Activated CD4-positive, alpha-beta memory T cell treated with anti-CD3 and anti-CD28 coated beads for 36 hours (primary cell): ENCODE data around the gene PPP2CA. TPM values are rescaled to one million over a fixed set of nuclear protein-coding genes. Genes with fewer than 3 reads are reported as not detected.
"Not testable (repeated sequence)": the region's sequence is repeated elsewhere in the genome, so short reads cannot be mapped to it uniquely, and the experiment has no call there.

ENCODE experiments used
- CTCF ChIA-PET: fragments of 350-600 bp; sonication (Branson Sonifier 250); formaldehyde crosslinking; loops from one replicate; lab custom pipeline; 2021; ENCODE audit warnings: antibody characterized with exemption, inconsistent platforms; lab: Charles Lee
- POLR2A ChIA-PET: fragments of 350-600 bp; sonication (Branson Sonifier 250); formaldehyde crosslinking; loops from one replicate; lab custom pipeline; 2021; ENCODE audit warnings: antibody characterized with exemption; lab: Charles Lee
- DNase-seq: peaks from one replicate; pipeline ENCODE4 v3.0.0-alpha.2; 2020
- H3K27ac Mint-ChIP-seq: one replicate; pipeline ENCODE4 v1.8.0; 2021; ENCODE audit warnings: mixed read lengths
- H3K27me3 Mint-ChIP-seq: one replicate; pipeline ENCODE4 v1.8.0; 2021; ENCODE audit warnings: mixed read lengths
- H3K36me3 Mint-ChIP-seq: one replicate; pipeline ENCODE4 v1.8.0; 2021; ENCODE audit warnings: mixed read lengths
- H3K4me1 Mint-ChIP-seq: one replicate; pipeline ENCODE4 v1.8.0; 2021; ENCODE audit warnings: low read depth, mixed read lengths
- H3K4me3 Mint-ChIP-seq: one replicate; pipeline ENCODE4 v1.8.0; 2021; ENCODE audit warnings: mild to moderate bottlenecking, mixed read lengths
- H3K9me3 Mint-ChIP-seq: one replicate; pipeline ENCODE4 v1.8.0; 2021; ENCODE audit warnings: mixed read lengths
- intact Hi-C: fragments of 100-400 bp; cut with micrococcal nuclease; formaldehyde crosslinking; loops from one replicate; pipeline ENCODE4 v1.15.1; 2023
- total RNA-seq, 2 experiments: library from RNA; stranded (reverse); gene quantifications; one replicate each; pipeline ENCODE4 v1.2.3, GENCODE V29; 2021

The PPP2CA gene
- total RNA-seq, 2 experiments from 2014 or later = 144 to 164 TPM

GRCh38 chr5:134215757-134216156 is 10.1 kb downstream of the PPP2CA start:
- Mint-ChIP-seq H3K9me3 (no peaks in the 10 kb centered on the region), H3K27ac (no peak overlapping the region), H3K4me3 (no peak overlapping the region), H3K4me1 (peaks cover 64% of the 10 kb centered on the region), H3K36me3 (peaks cover 13% of the 10 kb centered on the region), H3K27me3 (no peaks in the 10 kb centered on the region)
- intact Hi-C loops = no loop called here
- DNase-seq = no peak
- POLR2A ChIA-PET = interaction anchor here (0.6 to 1.1 kb wide), 2 partner anchors 9 to 792 kb away, joined by 3 read pairs; no protein-coding TSS in a partner anchor
- CTCF ChIA-PET = interaction anchor here (1.2 kb wide), 1 partner anchor 32 kb away, joined by 4 read pairs; no protein-coding TSS in a partner anchor

GRCh38 chr5:134211263-134212031 is 14.4 kb downstream of the PPP2CA start:
- H3K27me3 Mint-ChIP-seq, H3K4me3 Mint-ChIP-seq, CTCF ChIA-PET, DNase-seq, H3K9me3 Mint-ChIP-seq, H3K36me3 Mint-ChIP-seq, intact Hi-C loops: not testable (repeated sequence)
- POLR2A ChIA-PET = interaction anchor here (2.6 kb wide), 1 partner anchor 34 kb away, joined by 7 read pairs; no protein-coding TSS in a partner anchor
- Mint-ChIP-seq H3K27ac (peak overlapping the region; percentile 57), H3K4me1 (peaks cover 50% of the 10 kb centered on the region)

GRCh38 chr5:134209477-134210245 is 16.2 kb downstream of the PPP2CA start:
- peaks cover 44% of the 10 kb centered on the region for H3K4me1 Mint-ChIP-seq
- H3K36me3 Mint-ChIP-seq = peaks cover 13% of the 10 kb centered on the region
- ChIA-PET CTCF (interaction anchor here (0.7 to 1.4 kb wide), 2 partner anchors 13 to 14 kb away, joined by 4 to 5 read pairs; no protein-coding TSS in a partner anchor), POLR2A (interaction anchor here (1.4 to 2.6 kb wide), 2 partner anchors 16 to 32 kb away, joined by 4 to 7 read pairs; partner anchors contain the start of gene PPP2CA)
- no peak for DNase-seq
- no peak overlapping the region for H3K27ac Mint-ChIP-seq
- intact Hi-C loops = no loop called here
- H3K27me3 Mint-ChIP-seq = no peaks in the 10 kb centered on the region
- H3K9me3 Mint-ChIP-seq = no peaks in the 10 kb centered on the region
- no peak overlapping the region for H3K4me3 Mint-ChIP-seq

DNA sequence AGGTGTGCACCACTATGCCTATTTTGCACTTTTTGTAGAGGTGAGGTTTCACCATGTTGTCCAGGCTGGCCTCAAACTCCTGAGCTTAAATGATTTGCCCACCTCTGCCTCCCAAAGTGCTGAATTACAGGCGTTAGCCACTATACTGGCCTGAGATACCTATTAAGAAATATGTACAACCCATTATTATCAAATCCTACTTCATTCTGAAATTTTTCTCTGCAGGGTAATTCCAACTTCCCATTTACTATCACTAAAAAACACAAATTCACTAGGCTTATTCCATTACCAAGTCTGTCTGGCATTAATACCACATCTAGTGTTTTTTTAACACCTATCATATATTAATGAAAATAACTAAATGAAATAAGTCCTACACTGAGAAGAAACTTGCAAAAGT is 18.2 kb downstream of the PPP2CA start:
- intact Hi-C loops = no loop called here
- CTCF ChIA-PET = interaction anchor here (1.1 kb wide), 1 partner anchor 86 kb away, joined by 3 read pairs; no protein-coding TSS in a partner anchor
- POLR2A ChIA-PET = no interaction called here
- peaks cover 22% of the 10 kb centered on the region for H3K36me3 Mint-ChIP-seq
- no peak overlapping the region for H3K4me3 Mint-ChIP-seq
- DNase-seq = no peak
- H3K27ac Mint-ChIP-seq = no peak overlapping the region
- no peaks in the 10 kb centered on the region for H3K9me3 Mint-ChIP-seq
- H3K27me3 Mint-ChIP-seq = no peaks in the 10 kb centered on the region
- peaks cover 35% of the 10 kb centered on the region for H3K4me1 Mint-ChIP-seq

DNA sequence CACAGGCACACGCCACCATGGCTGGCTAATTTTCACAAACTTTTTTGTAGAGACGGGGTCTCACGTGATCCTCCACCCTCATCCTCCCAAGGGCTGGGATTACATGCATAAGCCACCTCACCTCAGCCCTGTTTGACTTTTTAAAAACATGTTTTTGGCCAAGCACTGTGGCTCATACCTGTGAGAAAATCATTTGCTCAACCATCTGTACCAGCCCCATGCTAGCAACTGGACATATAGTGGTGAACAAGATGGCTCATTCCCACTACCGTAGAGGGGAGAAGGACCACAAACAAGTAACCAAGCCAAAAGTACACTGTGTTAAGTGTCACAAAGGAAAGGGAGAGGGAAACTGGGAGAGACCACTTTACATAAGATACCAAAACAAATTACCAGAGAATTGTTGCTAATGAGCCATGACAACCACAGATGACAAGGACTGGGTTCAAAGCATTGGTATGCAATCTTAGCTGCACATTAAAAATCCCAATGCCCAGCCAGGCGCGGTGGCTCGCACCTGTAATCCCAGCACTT is 19.2 kb downstream of the PPP2CA start:
- no peaks in the 10 kb centered on the region for H3K9me3 Mint-ChIP-seq
- ChIA-PET CTCF (no interaction called here), POLR2A (no interaction called here)
- no peak overlapping the region for H3K4me3 Mint-ChIP-seq
- intact Hi-C loops = no loop called here
- H3K36me3 Mint-ChIP-seq = peaks cover 28% of the 10 kb centered on the region
- H3K4me1 Mint-ChIP-seq = peaks cover 26% of the 10 kb centered on the region
- no peak for DNase-seq
- no peak overlapping the region for H3K27ac Mint-ChIP-seq
- no peaks in the 10 kb centered on the region for H3K27me3 Mint-ChIP-seq

DNA sequence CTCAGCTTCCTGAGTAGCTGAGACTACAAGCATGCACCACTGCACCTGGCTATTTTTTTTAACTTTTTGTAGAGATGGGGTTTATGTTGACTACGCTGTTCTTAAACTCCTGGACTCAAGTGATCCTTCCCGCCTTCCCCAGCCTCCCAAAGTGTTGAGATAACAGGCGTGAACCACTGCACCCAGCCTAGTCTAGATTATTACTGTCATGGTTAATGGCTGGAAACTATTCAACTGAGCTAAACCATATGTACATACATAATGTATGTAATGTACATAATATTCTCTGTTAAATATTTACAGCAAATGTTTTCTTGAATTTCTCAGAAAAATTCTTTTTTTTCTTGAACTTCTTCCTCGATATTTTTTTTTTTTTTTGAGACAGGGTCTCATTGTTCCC is 21.3 kb downstream of the PPP2CA start:
- no peak overlapping the region for H3K27ac Mint-ChIP-seq
- H3K27me3 Mint-ChIP-seq = no peaks in the 10 kb centered on the region
- ChIA-PET CTCF (interaction anchor here (0.5 to 1.3 kb wide), 4 partner anchors 85 to 382 kb away, joined by 3 to 6 read pairs (median 4); no protein-coding TSS in a partner anchor), POLR2A (interaction anchor here (0.8 kb wide), 1 partner anchor 27 kb away, joined by 3 read pairs; no protein-coding TSS in a partner anchor)
- peaks cover 18% of the 10 kb centered on the region for H3K4me1 Mint-ChIP-seq
- peaks cover 47% of the 10 kb centered on the region for H3K36me3 Mint-ChIP-seq
- intact Hi-C loops = no loop called here
- H3K9me3 Mint-ChIP-seq = no peaks in the 10 kb centered on the region
- H3K4me3 Mint-ChIP-seq = no peak overlapping the region
- no peak for DNase-seq

GRCh38 chr5:134203630-134204029 is 22.2 kb downstream of the PPP2CA start:
- intact Hi-C loops = no loop called here
- DNase-seq = no peak
- no peaks in the 10 kb centered on the region for H3K9me3 Mint-ChIP-seq
- CTCF ChIA-PET = interaction anchor here (0.6 to 1.5 kb wide), 4 partner anchors 21 to 383 kb away, joined by 3 to 6 read pairs (median 4); no protein-coding TSS in a partner anchor
- peaks cover 10% of the 10 kb centered on the region for H3K4me1 Mint-ChIP-seq
- no peaks in the 10 kb centered on the region for H3K27me3 Mint-ChIP-seq
- H3K4me3 Mint-ChIP-seq = no peak overlapping the region
- POLR2A ChIA-PET = no interaction called here
- peaks cover 56% of the 10 kb centered on the region for H3K36me3 Mint-ChIP-seq
- H3K27ac Mint-ChIP-seq = no peak overlapping the region

- H3K27me3 Mint-ChIP-seq = no peaks in the 10 kb centered on the region
- intact Hi-C loops = no loop called here
- no peak overlapping the region for H3K4me3 Mint-ChIP-seq
- CTCF ChIA-PET = interaction anchor here (0.6 to 2.8 kb wide), 2 partner anchors 12 to 14 kb away, joined by 5 to 13 read pairs; no protein-coding TSS in a partner anchor
- H3K9me3 Mint-ChIP-seq = no peaks in the 10 kb centered on the region
- H3K4me1 Mint-ChIP-seq = no peaks in the 10 kb centered on the region
- POLR2A ChIA-PET = no interaction called here
- H3K36me3 Mint-ChIP-seq = peaks cover 42% of the 10 kb centered on the region
- DNase-seq = no peak
- no peak overlapping the region for H3K27ac Mint-ChIP-seq
Observed at GRCh38 chr5:134195666-134196065, 30.2 kb downstream of the PPP2CA start.

- Mint-ChIP-seq H3K9me3 (no peaks in the 10 kb centered on the region), H3K27me3 (no peaks in the 10 kb centered on the region), H3K27ac (no peak overlapping the region), H3K4me1 (no peaks in the 10 kb centered on the region), H3K4me3 (no peak overlapping the region), H3K36me3 (peaks cover 2% of the 10 kb centered on the region)
- intact Hi-C loops = no loop called here
- DNase-seq = no peak
- ChIA-PET POLR2A (interaction anchor here (1.2 to 2.1 kb wide), 2 partner anchors 12 kb away, joined by 6 to 9 read pairs; partner anchors contain the start of gene SKP1), CTCF (interaction anchor here (8.5 kb wide), 1 partner anchor 101 kb away, joined by 122 read pairs; no protein-coding TSS in a partner anchor)
Observed at GRCh38 chr5:134189031-134189430, 36.8 kb downstream of the PPP2CA start.

DNA sequence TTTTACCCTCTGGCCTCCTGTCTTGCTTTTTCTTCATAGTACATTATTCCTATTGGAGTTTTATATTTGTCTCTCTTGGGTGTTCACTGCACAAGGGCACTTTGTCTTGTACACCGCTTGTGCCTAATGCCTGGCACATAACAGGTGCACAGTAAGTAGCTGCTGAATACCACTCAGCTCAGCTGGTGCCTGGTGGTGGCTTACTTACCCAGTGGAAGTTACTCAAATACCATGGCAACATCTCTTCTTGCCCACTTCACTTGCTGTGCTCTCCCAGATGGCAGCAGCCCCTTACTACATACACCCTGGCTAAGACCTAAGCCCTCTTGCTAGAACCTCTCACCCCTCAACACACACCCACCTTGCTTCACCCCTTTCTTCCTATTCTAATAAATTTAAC is 37.8 kb downstream of the PPP2CA start:
- ChIA-PET POLR2A (interaction anchor here (2.1 kb wide), 1 partner anchor 11 kb away, joined by 9 read pairs; the partner anchor contains the start of gene SKP1), CTCF (interaction anchor here (8.5 kb wide), 1 partner anchor 102 kb away, joined by 122 read pairs; no protein-coding TSS in a partner anchor)
- no peaks in the 10 kb centered on the region for H3K4me1 Mint-ChIP-seq
- DNase-seq = no peak
- H3K4me3 Mint-ChIP-seq = no peak overlapping the region
- H3K27ac Mint-ChIP-seq = no peak overlapping the region
- no peaks in the 10 kb centered on the region for H3K9me3 Mint-ChIP-seq
- peaks cover 2% of the 10 kb centered on the region for H3K36me3 Mint-ChIP-seq
- intact Hi-C loops = no loop called here
- no peaks in the 10 kb centered on the region for H3K27me3 Mint-ChIP-seq
